Activated CD8-positive, alpha-beta T cell treated with anti-CD3 and anti-CD28 coated beads for 36 hours (primary cell): ENCODE data around the gene ZFYVE9. TPM values are rescaled to one million over a fixed set of nuclear protein-coding genes. Genes with fewer than 3 reads are reported as not detected.

Experiments
- ATAC-seq: fragments of 200-7000 bp; cut with Tn5 transposase; one replicate; pipeline ENCODE4 v1.10.0; 2021; ENCODE audit warnings: mild to moderate bottlenecking, moderate library complexity
- CTCF ChIA-PET: fragments of 350-600 bp; sonication (Branson Sonifier 250); formaldehyde crosslinking; loops from one replicate; lab custom pipeline; 2021; ENCODE audit warnings: antibody characterized with exemption; lab: Charles Lee
- POLR2A ChIA-PET: fragments of 350-600 bp; sonication (Branson Sonifier 250); formaldehyde crosslinking; loops from one replicate; lab custom pipeline; 2021; ENCODE audit warnings: antibody characterized with exemption; lab: Charles Lee
- DNase-seq: peaks from one replicate; pipeline ENCODE4 v3.0.0-alpha.2; 2020
- H3K27ac Mint-ChIP-seq: one replicate; pipeline ENCODE4 v1.8.0; 2021; ENCODE audit warnings: mild to moderate bottlenecking, mixed read lengths
- H3K27me3 Mint-ChIP-seq: one replicate; pipeline ENCODE4 v1.8.0; 2021; ENCODE audit warnings: mixed read lengths
- H3K36me3 Mint-ChIP-seq: one replicate; pipeline ENCODE4 v1.8.0; 2021; ENCODE audit warnings: low read depth, mixed read lengths
- H3K4me1 Mint-ChIP-seq: one replicate; pipeline ENCODE4 v1.8.0; 2021; ENCODE audit warnings: low read depth, mixed read lengths
- H3K4me3 Mint-ChIP-seq: one replicate; pipeline ENCODE4 v1.8.0; 2021; ENCODE audit warnings: mild to moderate bottlenecking, moderate library complexity, mixed read lengths
- H3K9me3 Mint-ChIP-seq: one replicate; pipeline ENCODE4 v1.8.0; 2021; ENCODE audit warnings: mixed read lengths
- intact Hi-C: fragments of 100-400 bp; cut with micrococcal nuclease; formaldehyde crosslinking; loops from one replicate; pipeline ENCODE4 v1.10.0; 2022
- total RNA-seq, 2 experiments: library from RNA; stranded (reverse); gene quantifications; one replicate each; pipeline ENCODE4 v1.2.3, GENCODE V29; 2021
- TF ChIP-seq, protein P1 (sequence below): fragments of 200-600 bp; IDR thresholded peaks from one replicate; pipeline ENCODE4 v1.8.0; 2022; ENCODE audit warnings: antibody characterized with exemption, mild to moderate bottlenecking

The ZFYVE9 gene
- total RNA-seq, 2 experiments from 2014 or later: 5.0 to 5.6 TPM

DNA sequence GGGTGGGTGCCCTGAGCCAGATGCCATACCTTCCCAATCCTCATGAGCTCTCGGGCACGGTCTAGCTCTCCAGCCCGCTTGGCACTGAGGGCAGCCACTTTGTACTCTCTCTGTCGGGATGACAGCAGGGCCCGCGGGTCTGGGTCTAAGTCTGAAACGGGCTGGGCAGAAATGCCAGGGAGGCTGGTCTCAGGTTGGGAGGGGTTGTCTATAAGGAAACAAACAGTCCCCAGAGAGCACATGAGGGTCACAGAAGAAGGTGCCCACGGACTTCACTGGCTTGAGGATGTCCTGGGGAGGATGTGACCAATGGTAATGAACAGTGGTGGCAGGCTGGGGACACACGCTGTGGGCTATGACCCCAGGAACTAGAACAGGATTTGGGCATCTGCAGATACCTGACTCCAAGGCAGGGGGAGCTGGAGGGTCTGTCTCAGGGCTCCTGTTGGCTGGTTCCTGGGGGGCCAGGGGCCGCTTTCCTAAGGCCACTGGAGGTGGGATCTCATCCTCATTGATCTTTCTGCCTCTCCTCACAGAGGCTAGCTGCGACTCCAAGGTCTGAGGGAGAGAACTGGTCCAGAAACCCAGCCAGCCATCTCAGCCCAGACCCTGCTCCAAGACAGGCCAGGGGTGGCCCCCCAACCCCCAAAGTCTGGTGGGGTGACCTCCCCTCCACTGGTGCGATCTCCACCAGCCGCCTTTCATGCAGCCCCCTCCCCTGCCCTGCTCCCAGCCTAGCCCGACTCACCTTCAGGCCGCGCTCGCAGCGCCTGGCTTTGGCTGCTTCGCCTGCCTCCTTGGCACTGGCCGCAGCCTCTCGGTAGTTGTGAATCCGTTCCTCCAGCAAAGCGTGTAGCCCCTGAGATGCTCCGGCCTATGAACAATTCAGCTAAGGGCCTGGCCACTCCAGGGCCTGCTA, 218.0 kb downstream of the ZFYVE9 start:
- no peaks in the 10 kb centered on the region for H3K27me3 Mint-ChIP-seq
- H3K4me1 Mint-ChIP-seq: peaks cover 22% of the 10 kb centered on the region
- no peak for ATAC-seq
- TF ChIP-seq, protein P1, sequence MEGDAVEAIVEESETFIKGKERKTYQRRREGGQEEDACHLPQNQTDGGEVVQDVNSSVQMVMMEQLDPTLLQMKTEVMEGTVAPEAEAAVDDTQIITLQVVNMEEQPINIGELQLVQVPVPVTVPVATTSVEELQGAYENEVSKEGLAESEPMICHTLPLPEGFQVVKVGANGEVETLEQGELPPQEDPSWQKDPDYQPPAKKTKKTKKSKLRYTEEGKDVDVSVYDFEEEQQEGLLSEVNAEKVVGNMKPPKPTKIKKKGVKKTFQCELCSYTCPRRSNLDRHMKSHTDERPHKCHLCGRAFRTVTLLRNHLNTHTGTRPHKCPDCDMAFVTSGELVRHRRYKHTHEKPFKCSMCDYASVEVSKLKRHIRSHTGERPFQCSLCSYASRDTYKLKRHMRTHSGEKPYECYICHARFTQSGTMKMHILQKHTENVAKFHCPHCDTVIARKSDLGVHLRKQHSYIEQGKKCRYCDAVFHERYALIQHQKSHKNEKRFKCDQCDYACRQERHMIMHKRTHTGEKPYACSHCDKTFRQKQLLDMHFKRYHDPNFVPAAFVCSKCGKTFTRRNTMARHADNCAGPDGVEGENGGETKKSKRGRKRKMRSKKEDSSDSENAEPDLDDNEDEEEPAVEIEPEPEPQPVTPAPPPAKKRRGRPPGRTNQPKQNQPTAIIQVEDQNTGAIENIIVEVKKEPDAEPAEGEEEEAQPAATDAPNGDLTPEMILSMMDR: no peak
- no peak overlapping the region for H3K27ac Mint-ChIP-seq
- no peak for DNase-seq
- intact Hi-C loops: no loop called here
- POLR2A ChIA-PET: interaction anchor here (1.6 kb wide), 1 partner anchor 9 kb away, joined by 4 read pairs; no protein-coding TSS in a partner anchor
- H3K9me3 Mint-ChIP-seq: no peaks in the 10 kb centered on the region
- CTCF ChIA-PET: interaction anchor here (1.7 kb wide), 1 partner anchor 326 kb away, joined by 5 read pairs; no protein-coding TSS in a partner anchor
- no peak overlapping the region for H3K4me3 Mint-ChIP-seq
- peaks cover 44% of the 10 kb centered on the region for H3K36me3 Mint-ChIP-seq

DNA sequence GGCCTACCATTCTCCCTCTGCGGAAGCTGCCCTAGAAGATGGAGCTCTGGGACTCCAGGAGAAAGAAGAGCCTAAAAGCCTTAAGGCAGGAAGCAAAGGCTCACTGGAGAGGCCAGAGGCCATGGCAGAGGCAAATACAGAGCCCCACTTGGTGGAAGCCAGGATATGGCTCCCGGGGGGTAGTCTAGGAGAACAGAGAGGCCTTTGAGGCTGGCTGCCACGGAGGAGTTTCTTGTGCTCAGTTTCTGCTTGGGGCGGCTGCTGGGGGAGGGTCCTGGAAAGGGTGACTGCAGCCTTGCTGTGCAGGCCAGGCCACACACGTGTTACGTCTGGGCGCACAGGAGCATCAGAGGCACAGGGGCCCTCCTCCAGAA, 218.7 kb downstream of the ZFYVE9 start:
- Mint-ChIP-seq H3K36me3 (peaks cover 50% of the 10 kb centered on the region), H3K27me3 (no peaks in the 10 kb centered on the region), H3K27ac (no peak overlapping the region), H3K9me3 (no peaks in the 10 kb centered on the region), H3K4me1 (peaks cover 24% of the 10 kb centered on the region), H3K4me3 (no peak overlapping the region)
- TF ChIP-seq, protein P1: no peak
- intact Hi-C loops: no loop called here
- CTCF ChIA-PET: interaction anchor here (1.7 kb wide), 1 partner anchor 325 kb away, joined by 5 read pairs; no protein-coding TSS in a partner anchor
- POLR2A ChIA-PET: interaction anchor here (1.6 kb wide), 1 partner anchor 10 kb away, joined by 4 read pairs; no protein-coding TSS in a partner anchor
- DNase-seq: no peak
- no peak for ATAC-seq

DNA sequence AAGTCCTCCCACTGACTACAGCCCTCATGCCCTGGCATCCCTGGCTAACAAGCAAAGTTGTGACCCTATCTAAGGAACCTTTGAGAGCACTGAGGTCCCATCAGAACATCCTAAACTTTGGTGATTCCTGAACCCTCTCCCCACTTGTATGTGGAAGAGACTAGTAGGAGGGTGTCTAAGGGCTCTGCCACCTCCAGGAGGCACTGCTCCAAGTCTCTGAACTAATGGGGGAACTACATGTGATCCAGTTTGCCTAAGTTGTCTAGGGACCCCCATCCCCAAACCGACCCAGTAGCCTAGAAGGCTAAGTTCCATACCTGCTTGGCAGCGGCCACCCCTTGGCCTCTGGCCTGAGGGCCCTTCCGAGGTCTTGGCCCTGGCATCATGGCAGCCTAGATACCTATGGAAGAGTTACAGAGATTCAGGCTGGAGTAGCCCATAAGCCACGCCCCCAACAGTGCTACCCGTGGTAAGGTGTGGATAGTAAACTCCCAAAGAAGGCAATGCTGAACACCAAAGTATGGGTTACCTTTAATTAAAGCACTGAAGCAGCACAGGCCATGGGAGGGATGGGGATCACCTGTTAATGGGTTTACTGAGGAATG, 222.4 kb downstream of the ZFYVE9 start:
- H3K27me3 Mint-ChIP-seq: no peaks in the 10 kb centered on the region
- H3K4me3 Mint-ChIP-seq: peak overlapping the region; percentile 94
- no peaks in the 10 kb centered on the region for H3K9me3 Mint-ChIP-seq
- ATAC-seq (no peak), DNase-seq (peak; percentile 40)
- ChIA-PET CTCF (interaction anchor here (1.2 to 1.4 kb wide), 2 partner anchors 28 to 40 kb away, joined by 3 to 4 read pairs; partner anchors contain the start of genes ORC1 and PRPF38A), POLR2A (interaction anchor here (0.6 to 1.9 kb wide), 4 partner anchors 9 to 268 kb away, joined by 3 to 4 read pairs (median 3); no protein-coding TSS in a partner anchor)
- intact Hi-C loops: no loop called here
- peaks cover 36% of the 10 kb centered on the region for H3K36me3 Mint-ChIP-seq
- TF ChIP-seq, protein P1: no peak
- peaks cover 40% of the 10 kb centered on the region for H3K4me1 Mint-ChIP-seq
- H3K27ac Mint-ChIP-seq: peak overlapping the region; percentile 68

- Mint-ChIP-seq H3K4me3 (peak overlapping the region; percentile 94), H3K9me3 (no peaks in the 10 kb centered on the region), H3K36me3 (peaks cover 35% of the 10 kb centered on the region), H3K27ac (peak overlapping the region; percentile 97), H3K27me3 (no peaks in the 10 kb centered on the region), H3K4me1 (peaks cover 40% of the 10 kb centered on the region)
- POLR2A ChIA-PET: interaction anchor here (0.6 to 1.9 kb wide), 8 partner anchors 8 to 338 kb away, joined by 3 to 5 read pairs (median 3); partner anchors contain the start of genes ORC1 and PRPF38A
- CTCF ChIA-PET: interaction anchor here (0.6 to 1.4 kb wide), 3 partner anchors 29 to 273 kb away, joined by 3 to 5 read pairs (median 4); partner anchors contain the start of genes ORC1 and PRPF38A
- DNase-seq: peak; percentile 37
- intact Hi-C loops: no loop called here
- no peak for ATAC-seq
- TF ChIP-seq, protein P1: no peak
These were observed 223.3 kb downstream of the ZFYVE9 start for GRCh38 chr1:52365071-52365745.
